HG02642 (cell line): Measurements from ENCODE around the gene CLOCK.

Experiments
- ATAC-seq: cut with Tn5 transposase; IDR thresholded peaks from one replicate; pipeline ENCODE4 v1.9.1; 2021; ENCODE audit warnings: mild to moderate bottlenecking; ENCODE audit not compliant: unreplicated experiment, poor library complexity

CLOCK gene

GRCh38 chr4:55485821-55486220 lies 60.9 kb downstream of the CLOCK start:
- no peak for ATAC-seq

GRCh38 chr4:55483315-55483714 lies 63.4 kb downstream of the CLOCK start:
- ATAC-seq, result no peak

DNA sequence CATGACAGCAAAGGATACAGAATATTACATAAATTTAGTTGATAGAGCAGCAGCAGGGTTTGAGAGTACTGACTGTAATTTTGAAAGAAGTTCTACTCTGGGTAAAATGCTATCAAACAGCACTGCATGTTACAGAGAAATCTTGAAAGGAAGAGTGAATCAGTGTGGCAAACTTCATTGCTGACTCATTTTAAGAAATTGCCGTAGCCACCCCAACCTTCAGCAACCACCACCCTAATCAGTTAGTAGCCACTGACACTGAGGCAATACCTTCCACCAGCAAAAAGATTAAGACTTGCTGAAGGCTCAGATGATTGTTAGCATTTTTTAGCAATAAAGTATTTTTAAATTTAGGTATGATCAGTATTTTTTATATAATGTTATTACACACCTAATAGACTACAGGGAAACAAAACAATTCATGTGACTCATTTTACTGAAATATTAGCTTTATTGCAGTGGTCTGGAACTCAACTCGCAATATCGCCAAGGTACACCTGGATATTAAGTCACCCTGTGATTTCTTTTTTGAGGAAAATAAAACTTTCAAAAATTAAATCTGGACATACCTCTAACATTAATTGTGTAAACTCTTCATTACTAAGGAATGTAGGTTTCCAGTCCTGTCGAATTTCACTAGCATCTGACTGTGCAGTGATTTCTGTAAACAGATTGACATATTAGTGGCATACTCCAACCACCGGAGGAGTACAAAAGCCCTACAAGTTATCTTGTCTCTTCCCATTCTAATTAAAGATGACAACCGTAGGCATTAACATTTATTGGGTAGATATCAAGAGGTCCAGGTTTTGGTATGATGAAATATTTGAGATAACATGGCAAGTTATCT lies 71.1 kb downstream of the CLOCK start:
- ATAC-seq, result no peak

GRCh38 chr4:55469979-55470378 lies 76.7 kb downstream of the CLOCK start:
- no peak for ATAC-seq

- ATAC-seq, result no peak
Observed at GRCh38 chr4:55468724-55469123, 78.0 kb downstream of the CLOCK start.

DNA sequence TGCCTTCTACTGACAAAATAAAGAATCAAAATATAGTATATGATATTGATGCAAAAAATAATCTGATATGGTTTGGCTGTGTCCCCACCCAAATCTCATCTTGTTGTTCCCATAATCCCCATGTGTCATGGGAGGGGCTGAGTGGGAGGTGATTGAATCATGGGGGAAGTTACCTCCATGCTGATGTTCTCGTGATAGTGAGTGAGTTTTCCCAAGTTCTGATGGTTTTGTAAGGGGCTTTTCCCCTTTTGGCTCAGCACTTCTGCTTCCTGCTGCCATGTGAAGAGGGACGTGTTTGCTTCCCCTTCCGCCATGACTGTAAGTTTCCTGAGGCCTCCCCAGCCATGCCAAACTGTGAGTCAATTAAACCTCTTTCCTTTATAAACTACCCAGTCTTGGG lies 80.7 kb downstream of the CLOCK start:
- ATAC-seq, result no peak

DNA sequence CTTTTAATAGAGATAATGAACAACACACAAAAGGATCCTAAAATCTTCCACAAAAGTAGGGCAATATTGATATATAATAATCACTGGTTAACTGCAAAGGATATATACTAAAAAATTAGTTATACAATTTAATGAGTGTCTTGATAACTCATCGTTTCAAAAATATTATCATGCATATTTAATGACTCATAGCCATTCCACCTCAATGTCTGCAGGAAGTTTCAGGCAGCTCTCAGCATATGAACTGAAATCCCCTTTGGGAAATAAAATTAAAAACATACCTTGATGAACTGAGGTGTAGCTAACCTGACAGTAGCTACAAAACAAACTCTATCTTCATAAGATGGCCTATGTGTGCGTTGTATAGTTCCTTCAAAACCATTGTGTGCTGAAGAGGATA lies 88.1 kb downstream of the CLOCK start:
- ATAC-seq, result no peak

DNA sequence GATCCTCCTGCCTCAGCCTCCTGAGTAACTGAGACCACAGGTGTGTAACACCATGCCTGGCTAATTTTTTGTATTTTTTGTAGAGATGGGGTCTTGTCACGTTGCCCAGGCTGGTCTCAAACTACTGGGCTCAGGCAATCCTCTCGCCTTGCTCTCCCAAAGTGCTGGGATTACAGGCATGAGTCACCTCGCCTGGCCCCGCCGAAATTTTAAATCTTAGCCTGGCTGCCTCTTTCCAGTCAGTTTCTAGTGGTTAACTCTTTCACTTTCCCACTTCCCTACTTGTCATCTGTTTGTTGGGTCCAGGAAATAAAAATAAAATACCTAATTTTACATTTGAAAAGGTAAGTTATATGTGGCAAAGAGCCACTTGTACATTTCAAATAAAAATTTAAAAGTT lies 88.5 kb downstream of the CLOCK start:
- no peak for ATAC-seq

GRCh38 chr4:55450566-55450965 lies 96.1 kb downstream of the CLOCK start:
- ATAC-seq, result no peak

- no peak for ATAC-seq
Observed at GRCh38 chr4:55447831-55448230, 98.9 kb downstream of the CLOCK start.

DNA sequence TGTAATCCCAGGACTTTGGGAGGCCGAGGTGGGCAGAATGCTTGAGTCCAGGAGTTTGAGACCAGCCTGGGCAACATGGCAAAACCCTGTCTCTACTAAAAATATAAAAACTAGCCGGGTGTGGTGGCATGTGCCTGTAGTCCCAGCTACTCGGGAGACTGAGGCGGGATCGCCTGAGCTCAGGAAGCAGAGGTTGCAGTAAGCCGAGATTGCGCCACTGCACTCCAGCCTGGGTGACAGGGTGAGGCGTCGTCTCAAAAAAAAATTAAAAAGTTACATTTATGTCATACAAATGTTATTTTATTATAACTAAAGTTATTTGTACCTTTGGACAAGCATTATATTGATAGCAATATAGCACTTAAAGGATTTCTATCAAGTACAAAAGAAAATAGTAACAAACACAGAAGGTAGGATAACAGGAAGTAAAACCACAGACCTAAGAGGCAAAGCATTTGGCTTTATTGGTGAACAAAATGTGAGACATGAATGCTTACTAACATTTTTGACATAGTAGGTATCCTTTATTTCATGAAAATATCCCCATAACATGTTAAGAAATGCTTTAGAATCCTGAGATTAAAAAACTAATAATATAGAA lies 99.5 kb downstream of the CLOCK start:
- no peak for ATAC-seq

DNA sequence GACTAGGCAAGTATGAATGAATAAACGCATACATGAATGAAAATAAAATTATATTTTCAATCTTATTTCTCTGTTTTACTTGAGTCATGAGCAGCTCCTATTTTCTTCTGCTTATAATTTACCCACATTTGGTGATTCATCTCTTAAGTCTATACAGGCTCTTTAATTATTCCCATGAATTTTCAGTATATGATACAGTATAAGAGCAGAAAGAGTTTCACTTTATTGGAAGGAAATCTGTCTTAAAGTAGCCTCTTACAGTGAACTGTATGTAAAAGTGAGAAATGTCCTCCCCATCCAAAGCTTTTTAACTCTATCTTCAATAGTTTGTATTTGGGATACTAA lies 100.2 kb downstream of the CLOCK start:
- no peak for ATAC-seq

GRCh38 chr4:55445921-55446577 lies 100.7 kb downstream of the CLOCK start:
- ATAC-seq, result no peak

DNA sequence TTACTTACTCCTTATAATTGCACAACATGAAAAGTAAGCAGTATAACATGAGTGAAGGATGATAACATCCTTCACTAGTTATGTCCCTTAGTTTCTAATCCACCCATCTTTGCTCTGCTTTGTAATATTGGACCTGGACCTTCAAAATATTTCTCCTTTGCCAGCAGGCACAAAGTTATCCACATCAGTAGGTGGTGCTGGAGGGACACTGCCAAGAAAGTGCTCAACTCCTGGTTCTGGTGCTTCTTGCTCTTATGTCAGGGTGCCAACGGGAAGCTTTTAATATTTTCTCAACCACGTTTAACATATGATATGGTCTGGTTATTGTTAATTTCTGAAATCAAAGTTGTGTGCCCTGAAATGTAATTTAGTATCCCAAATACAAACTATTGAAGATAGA lies 101.9 kb downstream of the CLOCK start:
- no peak for ATAC-seq

DNA sequence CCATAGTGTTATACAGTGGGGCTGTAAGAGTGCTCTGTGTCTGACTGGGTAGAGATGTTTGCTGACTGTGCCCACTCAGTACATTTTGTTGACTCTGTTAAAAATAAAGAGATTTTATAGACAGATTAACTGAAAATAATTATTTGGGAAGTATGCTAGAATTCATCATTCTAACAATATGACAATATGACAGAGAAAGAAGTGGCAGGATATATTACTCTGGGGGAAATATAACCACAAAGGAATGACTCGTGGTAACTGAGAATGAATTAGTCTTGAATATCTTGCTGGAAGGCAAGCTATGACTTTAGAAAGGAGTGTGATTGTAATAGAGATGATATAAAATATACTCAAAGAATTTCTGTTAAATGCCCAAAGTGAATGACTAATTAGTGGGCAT lies 104.2 kb downstream of the CLOCK start:
- no peak for ATAC-seq

- no peak for ATAC-seq
Observed at GRCh38 chr4:55440786-55441185, 105.9 kb downstream of the CLOCK start.

- no peak for ATAC-seq
Observed at GRCh38 chr4:55439023-55439422, 107.7 kb downstream of the CLOCK start.

DNA sequence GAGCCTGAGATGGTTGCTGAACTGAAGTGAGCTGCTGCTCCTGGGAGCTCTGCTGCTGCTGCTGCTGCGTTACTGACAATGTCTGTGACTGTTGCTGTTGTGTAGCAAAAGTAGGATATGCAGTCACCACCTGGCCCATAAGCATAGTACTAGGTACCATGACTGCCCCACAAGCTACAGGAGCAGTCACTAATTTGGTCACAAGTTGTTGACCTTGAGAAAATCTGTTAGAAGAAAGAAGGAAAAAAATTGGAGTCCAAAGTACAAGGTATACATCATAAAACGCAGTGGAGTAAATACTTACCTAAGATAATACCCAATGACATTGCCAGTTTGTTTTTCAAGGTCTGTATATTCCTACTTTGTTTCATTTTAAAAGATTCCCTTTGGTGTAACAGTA lies 108.4 kb downstream of the CLOCK start:
- ATAC-seq, result no peak

DNA sequence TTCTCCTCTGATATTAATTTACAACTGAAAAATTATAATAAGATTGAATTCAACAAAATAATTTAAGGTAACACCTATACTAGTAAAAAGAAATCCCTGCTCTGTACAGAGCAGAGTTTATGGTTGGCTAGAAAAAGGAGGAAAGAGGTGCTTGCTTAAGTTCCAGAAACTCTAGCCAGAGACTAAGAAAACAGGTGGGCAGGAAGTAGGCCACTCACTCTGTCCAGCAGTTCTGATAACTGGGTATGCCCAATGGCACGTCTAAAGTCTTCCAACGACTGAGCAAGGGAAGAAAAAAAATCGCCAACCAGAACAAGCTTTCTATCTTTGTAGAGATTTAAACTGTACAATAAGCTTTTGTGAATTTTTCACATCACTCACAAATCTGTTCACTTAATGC lies 108.9 kb downstream of the CLOCK start:
- no peak for ATAC-seq

DNA sequence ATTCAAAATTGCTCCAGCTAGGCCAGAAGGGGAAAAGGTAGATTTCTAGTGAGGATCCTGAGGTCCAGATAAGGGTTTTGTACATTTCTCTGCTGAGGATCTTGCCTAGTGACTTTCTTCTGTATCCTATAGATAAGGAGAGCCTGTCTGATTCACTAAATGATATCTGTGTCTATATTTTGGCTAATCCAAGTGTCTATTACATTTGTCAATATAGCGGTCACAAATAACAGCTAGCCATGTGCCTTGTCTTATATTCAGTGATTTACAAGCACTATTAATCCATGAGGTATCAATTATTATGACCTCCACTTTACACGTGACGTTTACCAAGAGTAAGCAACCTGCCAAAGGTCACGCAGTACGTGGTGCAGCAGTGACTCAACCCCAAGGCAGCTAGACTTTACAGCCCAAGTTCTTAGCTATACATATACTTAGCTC lies 109.3 kb downstream of the CLOCK start:
- no peak for ATAC-seq

GRCh38 chr4:55435141-55435841 lies 111.4 kb downstream of the CLOCK start:
- peak; percentile 83 for ATAC-seq
